Fibroblast of lung (primary cell): ENCODE data around the gene AEN.
"Not testable (repeated sequence)": the region's sequence is repeated elsewhere in the genome, so short reads cannot be mapped to it uniquely, and the experiment has no call there.

Experiments used
- EZH2 ChIP-seq: IDR thresholded peaks from 2 replicates; pipeline ENCODE4 v1.5.1; 2012; ENCODE audit warnings: low read length, control low read depth, mild to moderate bottlenecking; ENCODE audit errors: missing control alignments
- TF ChIP-seq, protein P1 (sequence below), 2 donors: IDR thresholded peaks in 1 of 2; conservative IDR thresholded peaks in 1 of 2; 1 replicate in 1 of 2; 2 replicates in 1 of 2; pipeline ENCODE4 v1.5.1; 2011 to 2012; ENCODE audit warnings: low read length in 2 of 2, control low read depth in 1 of 2, inconsistent platforms in 1 of 2, low read depth in 1 of 2, mild to moderate bottlenecking in 1 of 2

DNA sequence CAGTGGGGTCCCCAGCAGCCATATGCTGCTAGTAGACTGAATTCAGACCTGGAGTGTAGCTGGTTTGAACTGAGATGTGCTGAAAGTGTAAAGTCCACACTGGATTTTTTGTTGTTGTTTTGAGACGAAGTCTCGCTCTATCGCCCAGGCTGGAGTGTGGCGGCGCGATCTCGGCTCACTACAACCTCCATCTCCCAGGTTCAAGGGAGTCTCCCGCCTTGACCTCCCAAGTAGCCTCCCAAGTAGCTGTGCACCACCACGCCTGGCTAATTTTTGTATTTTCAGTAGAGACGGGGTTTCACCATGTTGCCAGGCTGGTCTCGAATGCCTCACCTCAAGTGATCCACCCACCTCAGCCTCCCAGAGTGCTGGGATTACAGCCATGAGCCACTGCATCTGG is 21.4 kb downstream of the AEN start:
- TF ChIP-seq, protein P1, sequence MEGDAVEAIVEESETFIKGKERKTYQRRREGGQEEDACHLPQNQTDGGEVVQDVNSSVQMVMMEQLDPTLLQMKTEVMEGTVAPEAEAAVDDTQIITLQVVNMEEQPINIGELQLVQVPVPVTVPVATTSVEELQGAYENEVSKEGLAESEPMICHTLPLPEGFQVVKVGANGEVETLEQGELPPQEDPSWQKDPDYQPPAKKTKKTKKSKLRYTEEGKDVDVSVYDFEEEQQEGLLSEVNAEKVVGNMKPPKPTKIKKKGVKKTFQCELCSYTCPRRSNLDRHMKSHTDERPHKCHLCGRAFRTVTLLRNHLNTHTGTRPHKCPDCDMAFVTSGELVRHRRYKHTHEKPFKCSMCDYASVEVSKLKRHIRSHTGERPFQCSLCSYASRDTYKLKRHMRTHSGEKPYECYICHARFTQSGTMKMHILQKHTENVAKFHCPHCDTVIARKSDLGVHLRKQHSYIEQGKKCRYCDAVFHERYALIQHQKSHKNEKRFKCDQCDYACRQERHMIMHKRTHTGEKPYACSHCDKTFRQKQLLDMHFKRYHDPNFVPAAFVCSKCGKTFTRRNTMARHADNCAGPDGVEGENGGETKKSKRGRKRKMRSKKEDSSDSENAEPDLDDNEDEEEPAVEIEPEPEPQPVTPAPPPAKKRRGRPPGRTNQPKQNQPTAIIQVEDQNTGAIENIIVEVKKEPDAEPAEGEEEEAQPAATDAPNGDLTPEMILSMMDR (conservative IDR thresholded peaks at IDR 0.05 in 1 of 2, IDR thresholded peaks at IDR 0.05 in 1 of 2; ENCODE audit: low read depth in 1 of 2, low read length in 2 of 2) = not testable (repeated sequence)
- not testable (repeated sequence) for TF ChIP-seq EZH2
